ENCODE measurements around the gene TBC1D19. TPM values are rescaled to one million over a fixed set of nuclear protein-coding genes. Genes with fewer than 3 reads are reported as not detected.

Gene TBC1D19
- total and polyA plus RNA-seq, 2 of the 4 experiments (the other 2 are of a cell fraction) = 9.9 to 17.6 TPM

GRCh38 chr4:26634237-26634636, 50.4 kb downstream of the TBC1D19 start:
- DNase-seq = no peak
- H3K4me2 ChIP-seq (ENCODE audit: low read depth, low read length) = no peak overlapping the region
- ChIA-PET CTCF (no interaction called here), POLR2A (ENCODE audit: unreplicated experiment) (no interaction called here)
- H3K56ac ChIP-seq (ENCODE audit: extremely low read depth, insufficient read depth, low read length) = no peak overlapping the region
- H2BK20ac ChIP-seq (ENCODE audit: low read depth, low read length) = no peak overlapping the region
- H4K91ac ChIP-seq (ENCODE audit: insufficient read depth, low read depth, low read length) = no peak overlapping the region
- no peak overlapping the region for H2AK9ac ChIP-seq (replicated peaks; ENCODE audit: low read depth, low read length, poor library complexity)
- H4K5ac ChIP-seq (ENCODE audit: low read depth, low read length) = no peak overlapping the region
- no peak overlapping the region for H2BK120ac ChIP-seq (ENCODE audit: low read depth, low read length)
- no peaks in the 10 kb centered on the region for H4K20me1 ChIP-seq (ENCODE audit: insufficient read depth, low read length)
- dilution Hi-C loops (cut with HindIII; ENCODE audit: low sequenced_read_pairs, unreplicated experiment) = no loop called here
- H2AFZ ChIP-seq (replicated peaks; ENCODE audit: low read length, poor library complexity) = no peak overlapping the region
- H3K36me3 ChIP-seq (ENCODE audit: control insufficient read depth, insufficient read depth, low read length) = peaks cover 4% of the 10 kb centered on the region; the same call in 1 of the 2 replicates
- intact Hi-C loops (cut with micrococcal nuclease) = no loop called here
- no peak overlapping the region for H4K8ac ChIP-seq (ENCODE audit: low read depth in 2 of 2, low read length in 2 of 2)
- no peaks in the 10 kb centered on the region; the same call in 1 of the 2 replicates for H3K9me1 ChIP-seq (ENCODE audit: insufficient read depth, low read length)
- H3K9me3 ChIP-seq (ENCODE audit: control insufficient read depth, insufficient read depth, low read length) = no peaks in the 10 kb centered on the region
- no peaks in the 10 kb centered on the region for H3K79me1 ChIP-seq (ENCODE audit: low read depth in 1 of 2, low read length in 2 of 2)
- H3K14ac ChIP-seq (replicated peaks; ENCODE audit: low read depth, low read length) = no peak overlapping the region
- TF ChIP-seq RAD21 (IDR thresholded peaks at IDR 0.05; ENCODE audit: low read length) (no peak), CHD1 (IDR thresholded peaks at IDR 0.05; ENCODE audit: low read depth, low read length) (no peak), BHLHE40 (IDR thresholded peaks at IDR 0.05; ENCODE audit: low read depth, low read length) (no peak), NFE2L2 (IDR thresholded peaks at IDR 0.05; ENCODE audit: low read depth, low read length) (no peak), RFX5 (IDR thresholded peaks at IDR 0.05; ENCODE audit: low read depth, low read length) (no peak), CEBPB (IDR thresholded peaks at IDR 0.05; ENCODE audit: low read depth, low read length) (no peak), USF2 (IDR thresholded peaks at IDR 0.05; ENCODE audit: low read depth, low read length) (no peak), ELK1 (IDR thresholded peaks at IDR 0.05; ENCODE audit: borderline replicate concordance, low read depth, low read length) (no peak), POLR2A (IDR thresholded peaks at IDR 0.05; ENCODE audit: low read depth, low read length) (no peak), SMC3 (IDR thresholded peaks at IDR 0.05; ENCODE audit: low read depth, low read length) (no peak)
- TF ChIP-seq, protein P1, sequence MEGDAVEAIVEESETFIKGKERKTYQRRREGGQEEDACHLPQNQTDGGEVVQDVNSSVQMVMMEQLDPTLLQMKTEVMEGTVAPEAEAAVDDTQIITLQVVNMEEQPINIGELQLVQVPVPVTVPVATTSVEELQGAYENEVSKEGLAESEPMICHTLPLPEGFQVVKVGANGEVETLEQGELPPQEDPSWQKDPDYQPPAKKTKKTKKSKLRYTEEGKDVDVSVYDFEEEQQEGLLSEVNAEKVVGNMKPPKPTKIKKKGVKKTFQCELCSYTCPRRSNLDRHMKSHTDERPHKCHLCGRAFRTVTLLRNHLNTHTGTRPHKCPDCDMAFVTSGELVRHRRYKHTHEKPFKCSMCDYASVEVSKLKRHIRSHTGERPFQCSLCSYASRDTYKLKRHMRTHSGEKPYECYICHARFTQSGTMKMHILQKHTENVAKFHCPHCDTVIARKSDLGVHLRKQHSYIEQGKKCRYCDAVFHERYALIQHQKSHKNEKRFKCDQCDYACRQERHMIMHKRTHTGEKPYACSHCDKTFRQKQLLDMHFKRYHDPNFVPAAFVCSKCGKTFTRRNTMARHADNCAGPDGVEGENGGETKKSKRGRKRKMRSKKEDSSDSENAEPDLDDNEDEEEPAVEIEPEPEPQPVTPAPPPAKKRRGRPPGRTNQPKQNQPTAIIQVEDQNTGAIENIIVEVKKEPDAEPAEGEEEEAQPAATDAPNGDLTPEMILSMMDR (conservative IDR thresholded peaks at IDR 0.05; ENCODE audit: low read depth, low read length) = no peak
- WGBS, 2 experiments (ENCODE audit: extremely low coverage in 2 of 2, insufficient read length in 1 of 2) = no CpG with 5 or more reads among the region's 2 CpGs
- no peak for ATAC-seq (ENCODE audit: low read depth)
- no peak overlapping the region for H2AK5ac ChIP-seq (ENCODE audit: low read depth, low read length)
- no peak overlapping the region for H3K27ac ChIP-seq (ENCODE audit: insufficient read depth, low read length)
- H3K4me1 ChIP-seq (ENCODE audit: control insufficient read depth, insufficient read depth, low read length) = no peaks in the 10 kb centered on the region
- in situ Hi-C loops (cut with MboI; ENCODE audit: low sequenced_read_pairs) = no loop called here
- H3K27me3 ChIP-seq (ENCODE audit: control insufficient read depth, insufficient read depth, low read length) = no peaks in the 10 kb centered on the region
- no peak overlapping the region for H2BK15ac ChIP-seq (ENCODE audit: low read depth, low read length)
- no peak overlapping the region for H3K4ac ChIP-seq (ENCODE audit: low read depth, low read length)
- no peak overlapping the region for H3K9ac ChIP-seq (ENCODE audit: low read depth, low read length)
- H3K23ac ChIP-seq (ENCODE audit: low read depth, low read length) = no peak overlapping the region
- no peak overlapping the region for H3K18ac ChIP-seq (ENCODE audit: low read depth, low read length)
- BruUV-seq (replicated peaks) = no TSS peak
- no peak overlapping the region for H3K4me3 ChIP-seq (ENCODE audit: insufficient read depth, low read depth, low read length)
- no peak overlapping the region for H2BK5ac ChIP-seq (ENCODE audit: low read depth, low read length, poor library complexity, severe bottlenecking)

Measured in IMR-90 (cell line).